Measurements from ENCODE around the gene TMC6. TPM values are rescaled to one million over a fixed set of nuclear protein-coding genes. Genes with fewer than 3 reads are reported as not detected.
A peak's percentile ranks its signal among the peaks of the same experiment; 100 is the strongest.
"Not testable (repeated sequence)": the region's sequence is repeated elsewhere in the genome, so short reads cannot be mapped to it uniquely, and the experiment has no call there.

TMC6 gene
- total and polyA plus RNA-seq, 12 donors: 2.5 to 79.0 (median 19.1) TPM

DNA sequence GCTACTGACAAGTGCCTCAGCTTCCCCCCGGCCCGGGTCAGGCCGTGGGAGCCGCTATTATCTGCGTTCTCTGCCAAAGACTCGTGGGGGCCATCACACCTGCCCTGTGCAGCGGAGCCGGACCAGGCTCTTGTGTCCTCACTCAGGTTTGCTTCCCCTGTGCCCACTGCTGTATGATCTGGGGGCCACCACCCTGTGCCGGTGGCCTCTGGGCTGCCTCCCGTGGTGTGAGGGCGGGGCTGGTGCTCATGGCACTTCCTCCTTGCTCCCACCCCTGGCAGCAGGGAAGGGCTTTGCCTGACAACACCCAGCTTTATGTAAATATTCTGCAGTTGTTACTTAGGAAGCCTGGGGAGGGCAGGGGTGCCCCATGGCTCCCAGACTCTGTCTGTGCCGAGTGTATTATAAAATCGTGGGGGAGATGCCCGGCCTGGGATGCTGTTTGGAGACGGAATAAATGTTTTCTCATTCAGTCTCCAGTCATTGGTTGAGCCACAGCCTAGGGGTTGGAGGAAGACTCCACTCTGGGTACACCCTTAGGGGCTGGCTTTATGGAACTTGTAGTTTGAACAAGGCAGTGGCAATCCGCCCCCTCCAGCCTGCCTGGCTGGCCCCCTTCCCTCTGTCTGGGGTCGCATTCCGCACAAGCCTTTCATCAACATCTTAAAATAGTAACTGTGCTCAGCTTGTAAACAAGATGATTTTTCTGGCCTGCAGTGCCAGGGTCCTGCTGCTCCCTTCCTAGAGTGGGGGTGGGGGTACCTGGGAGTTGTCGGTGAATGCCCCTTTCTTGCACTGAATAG lies 43.9 kb upstream of the TMC6 start:
- peaks cover 28 to 64% of the 10 kb centered on the region in 2 donors for H3K4me1 ChIP-seq (replicated peaks in 1 of 2)
- 34 to 67% (median 55%) methylated on average over 8 to 19 of the region's 19 CpGs for WGBS, 4 donors
- H3K36me3 ChIP-seq (replicated peaks in 1 of 2): peaks cover 0 to 7% of the 10 kb centered on the region in 2 donors
- no peak for TF ChIP-seq POLR2A (IDR thresholded peaks at IDR 0.05)
- TF ChIP-seq CTCF (IDR thresholded peaks at IDR 0.05): no peak
- H3K4me3 ChIP-seq: no peak overlapping the region
- intact Hi-C loops (cut with DNase I): loop anchor here in 1 of 2 donors (5.0 kb wide), 2 partner anchors 45 to 60 kb away; partner anchors contain the start of gene TMC6
- no peaks in the 10 kb centered on the region for H3K27me3 ChIP-seq
- no peaks in the 10 kb centered on the region for H3K9me3 ChIP-seq (replicated peaks in 1 of 3)
- peak in 2 of 7 donors; percentile 30 to 38 for DNase-seq
- peak overlapping the region in 3 of 5 donors; percentile 6 to 89 (median 71) for H3K27ac ChIP-seq

- WGBS, 4 donors: 80 to 94% (median 92%) methylated on average over 13 to 19 of the region's 19 CpGs
- H3K4me3 ChIP-seq; DNase-seq; H3K9me3 ChIP-seq (replicated peaks in 1 of 3); H3K27me3 ChIP-seq; H3K36me3 ChIP-seq (replicated peaks in 1 of 2): not testable (repeated sequence)
- H3K4me1 ChIP-seq (replicated peaks in 1 of 2): peaks cover 28 to 64% of the 10 kb centered on the region in 2 donors
- H3K27ac ChIP-seq: peak overlapping the region in 2 of 5 donors; percentile 71 to 89
- intact Hi-C loops (cut with DNase I): loop anchor here in 1 of 2 donors (5.0 kb wide), 2 partner anchors 44 to 59 kb away; partner anchors contain the start of gene TMC6
Measured at GRCh38 chr17:78171591-78172248, 43.2 kb upstream of the TMC6 start.

DNA sequence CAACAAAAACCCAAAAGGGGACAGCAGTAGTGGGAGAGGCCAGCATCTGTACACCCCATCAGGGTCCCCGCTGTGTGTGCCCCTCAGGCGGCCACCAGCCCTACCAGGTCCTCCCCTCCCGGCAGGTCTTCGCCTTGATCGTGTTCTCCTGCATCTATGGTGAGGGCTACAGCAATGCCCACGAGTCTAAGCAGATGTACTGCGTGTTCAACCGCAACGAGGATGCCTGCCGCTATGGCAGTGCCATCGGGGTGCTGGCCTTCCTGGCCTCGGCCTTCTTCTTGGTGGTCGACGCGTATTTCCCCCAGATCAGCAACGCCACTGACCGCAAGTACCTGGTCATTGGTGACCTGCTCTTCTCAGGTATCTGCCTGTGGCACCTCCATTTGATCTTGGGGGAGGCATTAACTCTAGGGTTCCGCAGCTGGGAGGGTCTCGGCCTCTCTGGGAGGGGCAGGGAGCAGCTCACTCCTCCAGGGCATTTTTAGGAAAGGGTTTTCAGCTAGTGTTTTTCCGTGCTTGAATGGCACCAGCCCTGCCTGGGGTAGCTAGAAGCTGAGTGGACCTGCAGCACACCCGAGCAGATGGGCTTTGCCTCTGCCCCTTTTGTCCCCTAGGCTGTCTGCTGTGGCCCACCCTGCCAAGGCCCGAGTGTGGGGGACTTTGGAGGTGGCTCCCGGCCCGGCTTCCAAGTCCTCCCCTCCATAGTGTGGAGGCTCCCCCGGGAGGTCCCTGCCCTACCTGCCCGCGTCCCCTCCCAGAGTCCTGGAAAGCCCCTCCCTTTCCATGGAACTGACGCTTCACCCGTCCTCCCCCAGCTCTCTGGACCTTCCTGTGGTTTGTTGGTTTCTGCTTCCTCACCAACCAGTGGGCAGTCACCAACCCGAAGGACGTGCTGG lies 42.4 kb upstream of the TMC6 start:
- no peak overlapping the region for H3K4me3 ChIP-seq
- H3K27ac ChIP-seq: no peak overlapping the region
- TF ChIP-seq POLR2A (IDR thresholded peaks at IDR 0.05) (no peak), CTCF (IDR thresholded peaks at IDR 0.05) (no peak)
- H3K27me3 ChIP-seq: no peaks in the 10 kb centered on the region
- peaks cover 23 to 57% of the 10 kb centered on the region in 2 donors for H3K4me1 ChIP-seq (replicated peaks in 1 of 2)
- H3K36me3 ChIP-seq (replicated peaks in 1 of 2): peaks cover 0 to 7% of the 10 kb centered on the region in 2 donors
- WGBS, 4 donors: 90 to 94% (median 92%) methylated on average over 28 to 31 of the region's 31 CpGs
- H3K9me3 ChIP-seq (replicated peaks in 1 of 3): no peaks in the 10 kb centered on the region
- intact Hi-C loops (cut with DNase I): loop anchor here in 1 of 2 donors (5.0 kb wide), 2 partner anchors 44 to 59 kb away; partner anchors contain the start of gene TMC6
- DNase-seq: no peak

- peaks cover 22 to 39% of the 10 kb centered on the region in 2 donors for H3K4me1 ChIP-seq (replicated peaks in 1 of 2)
- peaks cover 0 to 7% of the 10 kb centered on the region in 2 donors for H3K36me3 ChIP-seq (replicated peaks in 1 of 2)
Measured at GRCh38 chr17:78168903-78169793, 40.6 kb upstream of the TMC6 start.

More at GRCh38 chr17:78168903-78169793, 40.6 kb upstream of the TMC6 start:
- DNase-seq: peak; percentile 66 to 89 (median 82)
- Histone ChIP-seq H3K27me3 (no peaks in the 10 kb centered on the region), H3K27ac (peak overlapping the region in 4 of 5 donors; percentile 51 to 83 (median 79)), H3K4me3 (peak overlapping the region; percentile 18 to 75 (median 55)), H3K9me3 (replicated peaks in 1 of 3) (no peaks in the 10 kb centered on the region)
- intact Hi-C loops (cut with DNase I): no loop called here
- TF ChIP-seq CTCF (IDR thresholded peaks at IDR 0.05): no peak
- no peak for TF ChIP-seq POLR2A (IDR thresholded peaks at IDR 0.05)
- 6 to 26% (median 8%) methylated on average over 6 to 38 of the region's 38 CpGs; no CpG with 5 or more reads in 1 of the 4 donors for WGBS, 4 donors

All from adrenal gland (tissue), 12 donors.